Neural cell (in vitro differentiated cells): ENCODE data around the gene TBC1D5. TPM values are rescaled to one million over a fixed set of nuclear protein-coding genes. Genes with fewer than 3 reads are reported as not detected.

Experiments
- H2AFZ ChIP-seq: fragments of 200-600, 300-800 bp; sonication (generic), shearing (Covaris generic); 2 replicates; pipeline ENCODE4 v1.6.0; 2014; ENCODE audit warnings: low read depth, mild to moderate bottlenecking, antibody characterized with exemption, low read length, moderate library complexity
- H3F3A ChIP-seq: fragments of 200-600 bp; shearing (Covaris generic); 2 replicates; pipeline ENCODE4 v1.6.1; 2016; ENCODE audit warnings: mild to moderate bottlenecking, moderate library complexity, mixed read lengths, antibody characterized with exemption, low read length; ENCODE audit not compliant: insufficient read depth, poor library complexity, severe bottlenecking
- H3K27ac ChIP-seq: fragments of 200-600, 300-800 bp; sonication (generic), shearing (Covaris generic); 2 replicates; pipeline ENCODE4 v1.5.1; 2014; ENCODE audit warnings: mild to moderate bottlenecking, low read length, moderate library complexity
- H3K27me3 ChIP-seq: fragments of 300-800, 200-600 bp; sonication (generic), shearing (Covaris generic); 2 replicates; pipeline ENCODE4 v1.6.0; 2014; ENCODE audit warnings: mild to moderate bottlenecking, low read depth, low read length, moderate library complexity; ENCODE audit not compliant: insufficient read depth
- H3K36me3 ChIP-seq: fragments of 300-800, 200-600 bp; sonication (generic), shearing (Covaris generic); 2 replicates; pipeline ENCODE4 v1.5.1; 2014; ENCODE audit warnings: mild to moderate bottlenecking, antibody characterized with exemption, low read length, moderate library complexity; ENCODE audit not compliant: insufficient read depth
- H3K4me2 ChIP-seq: fragments of 300-800, 200-600 bp; sonication (generic), shearing (Covaris generic); 2 replicates; pipeline ENCODE4 v1.6.0; 2014; ENCODE audit warnings: mild to moderate bottlenecking, low read length
- H3K4me3 ChIP-seq: fragments of 300-800, 200-600 bp; sonication (generic), shearing (Covaris generic); 2 replicates; pipeline ENCODE4 v1.5.1; 2014; ENCODE audit warnings: mild to moderate bottlenecking, low read length, moderate library complexity
- H3K79me2 ChIP-seq: fragments of 200-600 bp; shearing (Covaris generic); replicated peaks from 2 replicates; pipeline ENCODE4 v1.6.0; 2014; ENCODE audit warnings: mild to moderate bottlenecking, low read length, moderate library complexity; ENCODE audit not compliant: insufficient read depth
- H3K9ac ChIP-seq: fragments of 300-800, 200-600 bp; sonication (generic), shearing (Covaris generic); 2 replicates; pipeline ENCODE4 v1.6.1; 2016; ENCODE audit warnings: mild to moderate bottlenecking, low read length, mixed read lengths
- H3K9me2 ChIP-seq: fragments of 200-600 bp; shearing (Covaris generic); 2 replicates; pipeline ENCODE4 v1.6.1; 2016; ENCODE audit warnings: mild to moderate bottlenecking, low read length, mixed read lengths; ENCODE audit not compliant: insufficient read depth
- H3K9me3 ChIP-seq: fragments of 200-600, 300-800 bp; sonication (generic), shearing (Covaris generic); 2 replicates; pipeline ENCODE4 v1.6.1; 2016; ENCODE audit warnings: mild to moderate bottlenecking, mixed run types, low read length, moderate library complexity, mixed read lengths
- H4K20me1 ChIP-seq: fragments of 200-600 bp; shearing (Covaris generic); 2 replicates; pipeline ENCODE4 v1.6.1; 2016; ENCODE audit warnings: mild to moderate bottlenecking, mixed run types; ENCODE audit not compliant: insufficient read depth
- EP300 ChIP-seq: fragments of 450-650 bp; conservative IDR thresholded peaks from 2 replicates; pipeline ENCODE4 v1.6.1; 2014; ENCODE audit warnings: antibody characterized with exemption, mild to moderate bottlenecking, moderate library complexity; ENCODE audit not compliant: poor library complexity, severe bottlenecking
- EZH2 ChIP-seq: fragments of 200-600, 300-800 bp; shearing (Covaris generic), sonication (generic); IDR thresholded peaks from 2 replicates; pipeline ENCODE4 v1.6.1; 2014; ENCODE audit warnings: antibody characterized with exemption, low read length, borderline replicate concordance, mild to moderate bottlenecking; ENCODE audit not compliant: insufficient read depth, poor library complexity, severe bottlenecking
- MXI1 ChIP-seq: fragments of 450-650 bp; conservative IDR thresholded peaks from 2 replicates; pipeline ENCODE4 v1.6.1; 2014; ENCODE audit warnings: antibody characterized with exemption, mild to moderate bottlenecking; ENCODE audit not compliant: poor library complexity, severe bottlenecking
- POLR2AphosphoS5 ChIP-seq: IDR thresholded peaks from 2 replicates; pipeline ENCODE4 v1.6.1; 2012
- RAD21 ChIP-seq: fragments of 450-650 bp; conservative IDR thresholded peaks from 2 replicates; pipeline ENCODE4 v1.6.1; 2014; ENCODE audit warnings: antibody characterized with exemption, mild to moderate bottlenecking, moderate library complexity
- SMC3 ChIP-seq: fragments of 450-650 bp; conservative IDR thresholded peaks from 2 replicates; pipeline ENCODE4 v1.6.1; 2014; ENCODE audit warnings: antibody characterized with exemption, mild to moderate bottlenecking, moderate library complexity; ENCODE audit not compliant: poor library complexity
- TAF1 ChIP-seq: IDR thresholded peaks from 2 replicates; pipeline ENCODE4 v1.6.1; 2012; ENCODE audit warnings: low read depth
- polyA plus RNA-seq: library from polyadenylated mRNA; depleted of rRNA; stranded (reverse); fragments of >200 nt; gene quantifications from 2 replicates; pipeline ENCODE4 v1.2.3, GENCODE V29; 2014
- TF ChIP-seq, protein P1 (sequence below): fragments of 450-650 bp; IDR thresholded peaks from 2 replicates; pipeline ENCODE4 v1.5.1; 2014; ENCODE audit warnings: antibody characterized with exemption, mild to moderate bottlenecking, moderate library complexity; ENCODE audit not compliant: poor library complexity, severe bottlenecking
- TF ChIP-seq, protein P2 (sequence below): IDR thresholded peaks from 2 replicates; pipeline ENCODE4 v1.6.1; 2012; ENCODE audit warnings: borderline replicate concordance

The TBC1D5 gene
- polyA plus RNA-seq, 1 donor from 2014 or later: 28.3 TPM

DNA sequence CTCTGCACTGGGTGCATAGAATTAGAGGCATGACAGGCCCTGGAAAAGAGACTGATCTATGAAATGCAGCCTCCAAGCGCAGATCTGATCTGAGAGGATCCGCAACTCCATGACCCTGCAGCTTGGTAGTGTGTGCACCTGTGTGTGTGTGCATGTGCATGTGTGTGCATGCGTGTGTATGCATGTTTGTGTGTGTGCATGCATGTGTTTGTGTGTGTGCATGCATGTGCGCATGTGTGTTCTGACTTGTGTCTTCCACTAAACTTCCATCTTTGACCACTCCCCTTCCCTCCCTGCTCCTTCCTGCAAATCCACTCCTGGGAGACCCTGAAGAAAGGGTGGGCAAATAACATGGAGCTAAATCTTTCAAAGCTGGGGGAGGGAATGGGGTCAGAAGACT, 600.7 kb downstream of the TBC1D5 start:
- Histone ChIP-seq H3K4me3 (no peak overlapping the region), H2AFZ (no peak overlapping the region), H4K20me1 (no peaks in the 10 kb centered on the region), H3K27me3 (no peaks in the 10 kb centered on the region), H3K9ac (no peak overlapping the region), H3K36me3 (no peaks in the 10 kb centered on the region), H3K27ac (no peak overlapping the region), H3K9me2 (no peaks in the 10 kb centered on the region), H3K79me2 (no peaks in the 10 kb centered on the region), H3K4me2 (no peak overlapping the region), H3K9me3 (no peaks in the 10 kb centered on the region), H3F3A (no peaks in the 10 kb centered on the region)
- TF ChIP-seq, protein P1, sequence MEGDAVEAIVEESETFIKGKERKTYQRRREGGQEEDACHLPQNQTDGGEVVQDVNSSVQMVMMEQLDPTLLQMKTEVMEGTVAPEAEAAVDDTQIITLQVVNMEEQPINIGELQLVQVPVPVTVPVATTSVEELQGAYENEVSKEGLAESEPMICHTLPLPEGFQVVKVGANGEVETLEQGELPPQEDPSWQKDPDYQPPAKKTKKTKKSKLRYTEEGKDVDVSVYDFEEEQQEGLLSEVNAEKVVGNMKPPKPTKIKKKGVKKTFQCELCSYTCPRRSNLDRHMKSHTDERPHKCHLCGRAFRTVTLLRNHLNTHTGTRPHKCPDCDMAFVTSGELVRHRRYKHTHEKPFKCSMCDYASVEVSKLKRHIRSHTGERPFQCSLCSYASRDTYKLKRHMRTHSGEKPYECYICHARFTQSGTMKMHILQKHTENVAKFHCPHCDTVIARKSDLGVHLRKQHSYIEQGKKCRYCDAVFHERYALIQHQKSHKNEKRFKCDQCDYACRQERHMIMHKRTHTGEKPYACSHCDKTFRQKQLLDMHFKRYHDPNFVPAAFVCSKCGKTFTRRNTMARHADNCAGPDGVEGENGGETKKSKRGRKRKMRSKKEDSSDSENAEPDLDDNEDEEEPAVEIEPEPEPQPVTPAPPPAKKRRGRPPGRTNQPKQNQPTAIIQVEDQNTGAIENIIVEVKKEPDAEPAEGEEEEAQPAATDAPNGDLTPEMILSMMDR: no peak

DNA sequence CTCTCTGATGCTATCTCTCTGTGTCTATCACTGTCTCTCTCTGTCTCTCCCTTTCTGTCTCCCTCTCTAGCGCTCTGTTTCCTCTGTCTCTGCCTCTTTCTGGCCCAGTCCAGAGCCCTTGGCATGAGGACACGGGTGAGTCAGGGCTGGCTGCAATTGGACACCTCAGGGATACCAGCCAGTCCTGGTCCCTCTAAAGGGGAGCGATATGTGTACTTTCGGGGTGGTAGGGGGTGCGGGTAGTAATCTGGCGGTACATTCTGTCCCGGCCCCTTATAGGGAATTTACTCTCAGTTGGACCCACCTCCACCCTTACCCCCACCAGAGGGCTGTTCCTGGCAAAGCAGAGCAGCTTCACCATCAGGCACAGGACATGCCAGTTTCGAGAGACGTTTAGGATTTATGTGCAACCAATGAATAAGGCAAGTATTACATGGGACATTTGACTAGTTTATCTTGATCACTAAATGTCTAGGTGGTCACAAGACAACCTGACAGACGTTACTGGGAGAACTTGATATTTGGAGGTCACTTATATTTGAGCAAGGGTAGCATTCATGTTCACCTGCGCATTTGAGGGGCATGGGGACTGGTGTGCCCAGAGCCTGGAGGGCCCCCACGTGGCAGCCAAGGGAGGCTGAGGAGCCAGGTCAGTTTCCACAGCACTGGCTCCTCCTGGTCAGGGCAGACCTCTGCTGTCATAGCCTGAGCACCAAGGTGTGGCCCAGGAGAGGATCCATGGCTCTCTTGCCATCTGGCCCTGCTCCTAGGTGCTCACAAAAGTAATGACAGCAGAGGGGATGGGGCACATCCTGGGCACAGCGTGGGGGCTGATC, 601.5 kb downstream of the TBC1D5 start:
- no peak overlapping the region for H3K9ac ChIP-seq
- no peaks in the 10 kb centered on the region for H3K9me3 ChIP-seq
- no peaks in the 10 kb centered on the region for H3K79me2 ChIP-seq
- H3K9me2 ChIP-seq: no peaks in the 10 kb centered on the region
- no peaks in the 10 kb centered on the region for H3F3A ChIP-seq
- H3K27me3 ChIP-seq: no peaks in the 10 kb centered on the region
- H3K27ac ChIP-seq: no peak overlapping the region
- no peak overlapping the region for H3K4me3 ChIP-seq
- no peak overlapping the region for H2AFZ ChIP-seq
- H3K36me3 ChIP-seq: no peaks in the 10 kb centered on the region
- no peaks in the 10 kb centered on the region for H4K20me1 ChIP-seq
- TF ChIP-seq POLR2AphosphoS5 (no peak), RAD21 (no peak), SMC3 (no peak), TAF1 (no peak), MXI1 (no peak)
- no peak overlapping the region for H3K4me2 ChIP-seq

DNA sequence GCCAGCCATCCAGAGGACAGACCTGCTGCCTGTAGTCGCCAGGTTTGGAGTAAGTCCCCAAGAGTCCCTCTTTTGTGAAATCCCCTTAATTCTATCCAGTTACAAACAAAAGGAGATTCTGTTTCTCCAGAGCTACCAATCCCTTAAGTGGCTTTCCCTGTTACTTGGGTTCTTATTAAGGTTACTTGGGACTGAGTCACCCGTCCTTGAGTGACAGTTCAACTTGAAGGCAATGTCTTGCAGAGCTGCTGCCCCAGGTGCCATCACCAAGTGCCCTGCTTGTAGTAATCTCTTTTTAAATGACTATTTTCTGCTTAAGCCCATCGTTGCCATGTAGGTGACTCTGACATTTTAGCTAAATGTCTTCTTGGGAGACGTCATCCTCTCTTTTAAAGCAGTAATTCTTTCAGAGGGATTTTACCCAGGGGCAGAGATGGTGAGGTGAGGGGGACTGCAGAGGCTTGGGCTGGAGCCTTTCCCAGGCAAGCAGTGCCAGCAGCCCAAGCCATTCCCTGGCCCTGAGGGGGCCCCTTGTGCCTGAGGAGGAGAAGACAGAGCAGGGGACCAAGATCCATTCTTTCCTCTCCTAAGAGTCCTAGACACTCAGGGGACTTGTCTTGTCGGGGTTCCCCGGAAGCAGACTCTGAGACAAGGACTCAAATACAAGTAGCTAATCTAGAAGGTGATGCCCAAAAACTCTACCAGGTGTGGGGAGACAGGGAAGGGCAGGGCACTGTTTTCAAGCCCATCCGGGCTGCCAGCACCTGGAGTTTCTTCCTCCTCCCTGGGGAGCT, 604.0 kb downstream of the TBC1D5 start:
- Histone ChIP-seq H3K27ac (no peak overlapping the region), H3K9me3 (no peaks in the 10 kb centered on the region), H3K4me2 (no peak overlapping the region), H3F3A (no peaks in the 10 kb centered on the region), H3K9ac (no peak overlapping the region), H2AFZ (no peak overlapping the region), H4K20me1 (no peaks in the 10 kb centered on the region), H3K79me2 (no peaks in the 10 kb centered on the region), H3K27me3 (no peaks in the 10 kb centered on the region), H3K36me3 (no peaks in the 10 kb centered on the region), H3K9me2 (no peaks in the 10 kb centered on the region), H3K4me3 (no peak overlapping the region)
- TF ChIP-seq TAF1 (no peak), EZH2 (no peak), RAD21 (no peak), SMC3 (no peak), EP300 (no peak), MXI1 (no peak), POLR2AphosphoS5 (no peak)
- TF ChIP-seq, protein P1: no peak
- TF ChIP-seq, protein P2, sequence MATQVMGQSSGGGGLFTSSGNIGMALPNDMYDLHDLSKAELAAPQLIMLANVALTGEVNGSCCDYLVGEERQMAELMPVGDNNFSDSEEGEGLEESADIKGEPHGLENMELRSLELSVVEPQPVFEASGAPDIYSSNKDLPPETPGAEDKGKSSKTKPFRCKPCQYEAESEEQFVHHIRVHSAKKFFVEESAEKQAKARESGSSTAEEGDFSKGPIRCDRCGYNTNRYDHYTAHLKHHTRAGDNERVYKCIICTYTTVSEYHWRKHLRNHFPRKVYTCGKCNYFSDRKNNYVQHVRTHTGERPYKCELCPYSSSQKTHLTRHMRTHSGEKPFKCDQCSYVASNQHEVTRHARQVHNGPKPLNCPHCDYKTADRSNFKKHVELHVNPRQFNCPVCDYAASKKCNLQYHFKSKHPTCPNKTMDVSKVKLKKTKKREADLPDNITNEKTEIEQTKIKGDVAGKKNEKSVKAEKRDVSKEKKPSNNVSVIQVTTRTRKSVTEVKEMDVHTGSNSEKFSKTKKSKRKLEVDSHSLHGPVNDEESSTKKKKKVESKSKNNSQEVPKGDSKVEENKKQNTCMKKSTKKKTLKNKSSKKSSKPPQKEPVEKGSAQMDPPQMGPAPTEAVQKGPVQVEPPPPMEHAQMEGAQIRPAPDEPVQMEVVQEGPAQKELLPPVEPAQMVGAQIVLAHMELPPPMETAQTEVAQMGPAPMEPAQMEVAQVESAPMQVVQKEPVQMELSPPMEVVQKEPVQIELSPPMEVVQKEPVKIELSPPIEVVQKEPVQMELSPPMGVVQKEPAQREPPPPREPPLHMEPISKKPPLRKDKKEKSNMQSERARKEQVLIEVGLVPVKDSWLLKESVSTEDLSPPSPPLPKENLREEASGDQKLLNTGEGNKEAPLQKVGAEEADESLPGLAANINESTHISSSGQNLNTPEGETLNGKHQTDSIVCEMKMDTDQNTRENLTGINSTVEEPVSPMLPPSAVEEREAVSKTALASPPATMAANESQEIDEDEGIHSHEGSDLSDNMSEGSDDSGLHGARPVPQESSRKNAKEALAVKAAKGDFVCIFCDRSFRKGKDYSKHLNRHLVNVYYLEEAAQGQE: no peak
